IPS DF 4.7 (cell line): ENCODE data around the gene AFF3.

Experiments used
- DNase-seq: peaks from one replicate; pipeline ENCODE4 v3.0.0-alpha.2; 2013; ENCODE audit warnings: low spot score; ENCODE audit errors: extremely low read depth

AFF3 gene

GRCh38 chr2:99836690-99837605 lies 305.4 kb downstream of the AFF3 start:
- DNase-seq = no peak

- no peak for DNase-seq
Measured at GRCh38 chr2:99834426-99834825, 308.0 kb downstream of the AFF3 start.

- no peak for DNase-seq
Measured at GRCh38 chr2:99833586-99834201, 308.7 kb downstream of the AFF3 start.

GRCh38 chr2:99832926-99833325 lies 309.5 kb downstream of the AFF3 start:
- no peak for DNase-seq

- DNase-seq = no peak
Measured at GRCh38 chr2:99831772-99832171, 310.6 kb downstream of the AFF3 start.

GRCh38 chr2:99827296-99827999 lies 314.9 kb downstream of the AFF3 start:
- no peak for DNase-seq

- DNase-seq = no peak
Measured at GRCh38 chr2:99825630-99826029, 316.8 kb downstream of the AFF3 start.

GRCh38 chr2:99824758-99825157 lies 317.6 kb downstream of the AFF3 start:
- DNase-seq = no peak

GRCh38 chr2:99822474-99823207 lies 319.7 kb downstream of the AFF3 start:
- DNase-seq = no peak

GRCh38 chr2:99821984-99822383 lies 320.4 kb downstream of the AFF3 start:
- DNase-seq = no peak

- no peak for DNase-seq
Measured at GRCh38 chr2:99821572-99821971, 320.8 kb downstream of the AFF3 start.

- DNase-seq = no peak
Measured at GRCh38 chr2:99821039-99821438, 321.4 kb downstream of the AFF3 start.

- DNase-seq = no peak
Measured at GRCh38 chr2:99819766-99820165, 322.6 kb downstream of the AFF3 start.

GRCh38 chr2:99818842-99819241 lies 323.5 kb downstream of the AFF3 start:
- DNase-seq = no peak

GRCh38 chr2:99816908-99817307 lies 325.5 kb downstream of the AFF3 start:
- no peak for DNase-seq

GRCh38 chr2:99812426-99812825 lies 330.0 kb downstream of the AFF3 start:
- DNase-seq = no peak

GRCh38 chr2:99811544-99811943 lies 330.8 kb downstream of the AFF3 start:
- no peak for DNase-seq

- no peak for DNase-seq
Measured at GRCh38 chr2:99810225-99810624, 332.2 kb downstream of the AFF3 start.

- no peak for DNase-seq
Measured at GRCh38 chr2:99809259-99809900, 333.0 kb downstream of the AFF3 start.

- DNase-seq = no peak
Measured at GRCh38 chr2:99808361-99809200, 333.8 kb downstream of the AFF3 start.
